Stimulated activated naive CD8-positive, alpha-beta T cell treated with anti-CD3 and anti-CD28 coated beads, Interleukin-15, Interleukin-2, amounts not matched to agents 100 ng/mL and 50 ng/mL, for 24 hours (primary cell): Measurements from ENCODE around the gene FRMD8.
A peak's percentile ranks its signal among the peaks of the same experiment; 100 is the strongest.

Experiments
- H3K27ac Mint-ChIP-seq: one replicate; pipeline ENCODE4 v1.8.0; 2021; ENCODE audit warnings: mild to moderate bottlenecking, mixed read lengths
- H3K27me3 Mint-ChIP-seq: one replicate; pipeline ENCODE4 v1.8.0; 2021; ENCODE audit warnings: mixed read lengths
- H3K36me3 Mint-ChIP-seq: one replicate; pipeline ENCODE4 v1.8.0; 2021; ENCODE audit warnings: low read depth, mixed read lengths
- H3K4me1 Mint-ChIP-seq: one replicate; pipeline ENCODE4 v1.8.0; 2021; ENCODE audit warnings: low read depth, mixed read lengths
- H3K4me3 Mint-ChIP-seq: one replicate; pipeline ENCODE4 v1.8.0; 2021; ENCODE audit warnings: mild to moderate bottlenecking, mixed read lengths
- H3K9me3 Mint-ChIP-seq: one replicate; pipeline ENCODE4 v1.8.0; 2021; ENCODE audit warnings: mixed read lengths

FRMD8 gene

GRCh38 chr11:65380460-65381119 lies 5.8 kb upstream of the FRMD8 start:
- Mint-ChIP-seq H3K9me3 (no peaks in the 10 kb centered on the region), H3K4me1 (peaks cover 47% of the 10 kb centered on the region), H3K27ac (peak overlapping the region; percentile 99), H3K36me3 (no peaks in the 10 kb centered on the region), H3K27me3 (no peaks in the 10 kb centered on the region), H3K4me3 (peak overlapping the region; percentile 89)

GRCh38 chr11:65381716-65382032 lies 4.8 kb upstream of the FRMD8 start:
- peak overlapping the region; percentile 99 for H3K27ac Mint-ChIP-seq
- H3K9me3 Mint-ChIP-seq: no peaks in the 10 kb centered on the region
- H3K4me3 Mint-ChIP-seq: peak overlapping the region; percentile 89
- H3K36me3 Mint-ChIP-seq: no peaks in the 10 kb centered on the region
- no peaks in the 10 kb centered on the region for H3K27me3 Mint-ChIP-seq
- H3K4me1 Mint-ChIP-seq: peaks cover 56% of the 10 kb centered on the region

DNA sequence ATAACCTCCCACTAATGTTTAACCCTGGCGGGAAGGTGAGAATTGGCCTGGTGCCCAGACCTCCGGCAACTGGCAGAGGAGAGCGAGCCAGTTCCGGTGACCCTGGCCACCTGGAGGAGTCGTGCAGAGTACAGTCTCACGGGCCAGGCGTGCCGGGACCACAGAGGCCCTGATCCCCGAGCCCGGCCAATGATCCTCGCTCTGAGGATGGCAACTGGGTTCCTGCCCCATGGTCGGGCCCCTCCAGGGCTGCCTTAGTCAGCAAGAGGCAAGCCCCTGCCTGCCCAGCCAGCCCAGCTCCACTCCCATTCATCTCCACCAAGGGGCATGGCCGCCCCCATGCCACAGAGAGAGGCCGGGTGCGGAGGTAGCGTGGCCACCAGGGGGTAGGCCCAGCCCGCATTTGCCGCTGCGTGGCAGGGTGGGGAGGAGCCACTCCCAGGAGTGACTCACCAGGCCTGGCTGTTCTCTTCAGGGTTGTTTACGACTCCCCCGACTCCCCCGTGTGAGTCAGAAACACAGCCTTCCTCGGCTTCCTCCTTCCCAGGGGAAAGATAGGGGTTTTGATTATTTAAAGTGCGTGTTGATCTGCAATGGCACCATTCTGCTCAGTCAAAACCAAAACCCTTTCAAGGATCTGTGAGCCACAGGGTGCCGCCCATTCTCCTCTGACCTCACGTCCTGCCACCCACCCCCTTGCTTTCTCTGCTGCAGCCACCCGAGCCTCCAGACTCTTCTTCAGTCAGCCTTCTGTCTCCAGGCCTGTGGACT lies 4.2 kb upstream of the FRMD8 start, which contains the start of gene SLC25A45:
SLC25A45 (minus strand) TSS at position 614 of the 771 bp plus-strand sequence. CDS start 695 bp downstream, outside the sequence.
- Mint-ChIP-seq H3K4me3 (peak within 1 kb of the TSS; percentile 89), H3K27me3 (no peaks in the 10 kb centered on the region), H3K4me1 (peaks cover 61% of the 10 kb centered on the region), H3K9me3 (no peaks in the 10 kb centered on the region), H3K27ac (peak within 1 kb of the TSS; percentile 99), H3K36me3 (no peaks in the 10 kb centered on the region)

DNA sequence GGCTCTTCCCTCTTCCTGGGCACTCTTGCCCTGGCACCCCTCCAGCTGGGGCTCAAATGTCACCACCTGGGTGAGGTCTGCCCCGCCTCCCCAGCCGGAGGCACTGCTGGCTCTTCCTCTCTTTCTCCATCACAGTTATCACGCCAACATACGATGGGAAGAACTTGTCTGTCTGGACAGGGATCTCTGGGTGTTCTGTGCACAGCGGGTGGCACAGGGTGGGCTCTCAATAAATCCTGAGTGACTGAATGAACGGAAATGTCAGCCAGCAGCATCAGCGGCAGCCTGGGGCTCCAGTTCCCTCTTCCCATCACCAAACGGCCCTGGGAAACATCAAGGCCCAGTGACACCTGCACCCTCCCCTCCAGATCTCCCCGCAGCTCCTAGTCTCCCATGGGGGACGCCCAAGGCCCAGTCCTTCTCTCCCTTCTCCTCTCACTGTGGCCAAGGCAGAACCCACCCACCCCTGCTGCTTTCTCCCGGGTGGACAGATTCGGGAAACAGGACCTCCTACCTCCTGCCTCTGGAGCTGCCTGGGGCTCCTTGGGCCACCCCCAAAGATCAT lies 3.6 kb upstream of the FRMD8 start:
- Mint-ChIP-seq H3K36me3 (no peaks in the 10 kb centered on the region), H3K4me3 (peak overlapping the region; percentile 89), H3K9me3 (no peaks in the 10 kb centered on the region), H3K4me1 (peaks cover 68% of the 10 kb centered on the region), H3K27ac (peak overlapping the region; percentile 99), H3K27me3 (no peaks in the 10 kb centered on the region)

DNA sequence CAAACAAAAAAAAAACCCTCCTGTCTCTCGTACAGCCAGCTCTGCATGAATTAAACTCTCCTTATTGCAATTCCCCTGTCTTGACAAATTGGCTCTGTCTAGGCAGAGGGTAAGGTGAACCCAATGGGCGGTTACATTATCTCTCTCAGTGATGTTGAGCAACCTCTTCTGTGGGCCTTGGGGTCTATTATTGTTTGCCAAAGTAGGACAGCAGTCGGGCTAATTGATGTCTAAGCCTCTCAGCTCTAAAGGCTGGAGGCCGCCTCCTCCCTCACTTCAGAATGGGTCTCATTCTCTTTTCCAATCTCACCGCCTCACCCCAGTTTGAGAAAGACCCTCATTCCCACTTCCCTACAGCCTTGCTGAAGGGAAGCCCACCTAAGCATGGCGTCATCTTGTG lies 2.7 kb upstream of the FRMD8 start:
- Mint-ChIP-seq H3K27ac (peak overlapping the region; percentile 99), H3K9me3 (no peaks in the 10 kb centered on the region), H3K36me3 (peaks cover 2% of the 10 kb centered on the region), H3K4me1 (peaks cover 77% of the 10 kb centered on the region), H3K4me3 (peak overlapping the region; percentile 59), H3K27me3 (no peaks in the 10 kb centered on the region)

- Mint-ChIP-seq H3K27me3 (no peaks in the 10 kb centered on the region), H3K4me3 (peak overlapping the region; percentile 59), H3K27ac (peak overlapping the region; percentile 99), H3K4me1 (peaks cover 83% of the 10 kb centered on the region), H3K36me3 (peaks cover 6% of the 10 kb centered on the region), H3K9me3 (no peaks in the 10 kb centered on the region)
These were observed 2.0 kb upstream of the FRMD8 start for GRCh38 chr11:65384301-65384889.

DNA sequence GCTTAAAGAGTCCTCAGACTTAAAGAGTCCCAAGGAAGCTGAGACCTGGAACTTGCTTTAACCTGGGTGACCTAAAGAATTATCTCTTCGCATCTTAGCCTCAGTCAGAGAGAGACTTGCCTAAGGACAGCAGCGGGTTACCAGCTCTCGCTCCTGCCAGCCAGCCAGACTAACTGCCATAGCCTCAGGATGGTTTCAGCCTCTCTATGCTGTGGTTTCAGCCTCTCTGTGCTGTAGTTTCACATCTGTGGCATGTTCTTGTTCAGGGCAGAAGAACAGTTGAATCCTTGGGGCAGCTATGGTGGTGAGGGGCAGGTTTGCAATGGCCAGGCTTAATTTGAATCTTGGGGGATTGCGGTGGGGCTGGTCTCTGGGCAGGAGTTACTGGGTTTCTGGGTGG lies 2.3 kb downstream of the FRMD8 start:
- no peaks in the 10 kb centered on the region for H3K9me3 Mint-ChIP-seq
- peaks cover 70% of the 10 kb centered on the region for H3K4me1 Mint-ChIP-seq
- H3K36me3 Mint-ChIP-seq: peaks cover 11% of the 10 kb centered on the region
- peak overlapping the region; percentile 91 for H3K4me3 Mint-ChIP-seq
- no peaks in the 10 kb centered on the region for H3K27me3 Mint-ChIP-seq
- no peak overlapping the region for H3K27ac Mint-ChIP-seq

GRCh38 chr11:65389294-65389980 lies 3.0 kb downstream of the FRMD8 start:
- H3K27me3 Mint-ChIP-seq: no peaks in the 10 kb centered on the region
- peak overlapping the region; percentile 91 for H3K4me3 Mint-ChIP-seq
- peaks cover 63% of the 10 kb centered on the region for H3K4me1 Mint-ChIP-seq
- peaks cover 11% of the 10 kb centered on the region for H3K36me3 Mint-ChIP-seq
- no peaks in the 10 kb centered on the region for H3K9me3 Mint-ChIP-seq
- peak overlapping the region; percentile 16 for H3K27ac Mint-ChIP-seq

DNA sequence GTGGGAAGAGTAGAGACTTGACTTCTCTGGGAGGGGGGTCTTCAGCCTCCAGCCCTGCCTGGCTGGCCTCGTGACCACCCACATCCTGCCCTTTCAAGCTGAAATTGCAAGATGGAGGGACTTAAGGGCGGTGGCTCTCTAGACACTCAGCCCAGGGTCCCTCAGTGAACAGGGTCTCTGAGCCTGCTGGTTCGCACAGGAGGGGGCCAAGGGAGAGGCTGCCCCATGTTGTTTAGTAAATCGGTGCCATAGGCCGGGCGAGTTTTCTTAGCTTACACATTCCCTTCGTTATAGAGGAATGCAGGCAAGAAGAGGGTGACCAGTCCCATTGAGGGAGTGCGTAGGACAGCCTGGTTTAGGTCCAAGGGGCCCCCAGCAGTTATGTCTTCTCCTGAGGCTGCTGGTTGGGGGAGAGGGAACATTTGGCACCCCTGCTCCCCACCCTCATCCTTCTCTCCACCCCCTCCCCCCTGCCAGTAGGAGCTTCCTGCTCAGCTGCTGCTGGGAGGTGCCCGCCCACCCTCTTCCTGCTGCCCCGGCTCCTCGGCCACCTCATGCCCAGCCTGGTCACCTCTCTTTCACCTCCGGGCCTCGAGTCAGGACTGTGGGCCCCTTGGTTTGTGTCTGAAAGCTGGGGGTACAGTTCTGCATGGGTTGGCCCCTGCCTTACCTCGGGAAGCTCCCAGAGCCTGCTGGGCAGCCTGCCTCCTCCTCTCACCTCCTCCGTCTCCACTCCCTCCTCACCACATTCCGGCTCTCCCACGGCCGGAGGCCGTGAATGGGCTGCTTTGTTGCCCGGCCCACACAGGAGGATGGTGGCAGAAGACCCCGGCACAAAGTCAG lies 3.9 kb downstream of the FRMD8 start:
- H3K36me3 Mint-ChIP-seq: peaks cover 11% of the 10 kb centered on the region
- peaks cover 54% of the 10 kb centered on the region for H3K4me1 Mint-ChIP-seq
- H3K4me3 Mint-ChIP-seq: no peak overlapping the region
- no peaks in the 10 kb centered on the region for H3K27me3 Mint-ChIP-seq
- H3K27ac Mint-ChIP-seq: no peak overlapping the region
- no peaks in the 10 kb centered on the region for H3K9me3 Mint-ChIP-seq

GRCh38 chr11:65390996-65391395 lies 4.6 kb downstream of the FRMD8 start:
- Mint-ChIP-seq H3K27ac (no peak overlapping the region), H3K9me3 (no peaks in the 10 kb centered on the region), H3K36me3 (peaks cover 11% of the 10 kb centered on the region), H3K4me1 (peaks cover 48% of the 10 kb centered on the region), H3K27me3 (no peaks in the 10 kb centered on the region), H3K4me3 (no peak overlapping the region)

DNA sequence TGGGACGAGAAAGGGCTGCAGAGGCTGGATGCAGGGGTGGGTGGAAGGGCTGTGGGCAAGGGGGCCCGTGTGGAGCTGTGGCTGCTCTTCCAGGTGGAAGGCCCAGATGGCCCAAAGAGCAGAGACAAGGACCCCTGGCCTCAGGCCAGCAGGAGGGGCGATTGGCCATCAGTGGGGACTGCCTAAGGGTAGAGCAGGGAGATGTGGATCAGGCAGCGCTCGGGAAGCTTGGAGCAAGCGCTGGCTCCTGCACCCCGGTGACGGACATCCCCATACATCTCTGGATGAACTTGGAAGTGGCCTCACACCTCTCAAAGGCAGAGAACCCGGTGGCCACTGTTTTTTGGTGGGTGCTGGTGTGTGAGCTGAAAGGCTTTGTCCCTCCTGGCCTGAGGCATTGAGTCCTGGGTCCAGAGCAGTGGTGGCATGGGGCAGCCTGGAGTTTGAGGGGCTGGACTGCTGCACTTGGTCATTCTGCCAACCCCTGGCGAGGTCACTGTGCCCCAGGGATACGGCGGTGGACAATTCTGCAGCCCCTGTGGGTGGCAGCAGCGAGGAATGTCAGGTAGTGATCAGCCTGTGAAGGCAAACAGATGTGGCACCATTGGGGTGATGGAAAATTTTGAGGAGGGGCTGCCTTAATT lies 5.9 kb downstream of the FRMD8 start:
- Mint-ChIP-seq H3K36me3 (peaks cover 15% of the 10 kb centered on the region), H3K4me3 (no peak overlapping the region), H3K9me3 (no peaks in the 10 kb centered on the region), H3K4me1 (peaks cover 37% of the 10 kb centered on the region), H3K27me3 (no peaks in the 10 kb centered on the region), H3K27ac (no peak overlapping the region)

- Mint-ChIP-seq H3K27me3 (no peaks in the 10 kb centered on the region), H3K27ac (no peak overlapping the region), H3K9me3 (no peaks in the 10 kb centered on the region), H3K4me3 (no peak overlapping the region), H3K36me3 (peaks cover 18% of the 10 kb centered on the region), H3K4me1 (peaks cover 31% of the 10 kb centered on the region)
These were observed 6.5 kb downstream of the FRMD8 start for GRCh38 chr11:65392899-65393298.

DNA sequence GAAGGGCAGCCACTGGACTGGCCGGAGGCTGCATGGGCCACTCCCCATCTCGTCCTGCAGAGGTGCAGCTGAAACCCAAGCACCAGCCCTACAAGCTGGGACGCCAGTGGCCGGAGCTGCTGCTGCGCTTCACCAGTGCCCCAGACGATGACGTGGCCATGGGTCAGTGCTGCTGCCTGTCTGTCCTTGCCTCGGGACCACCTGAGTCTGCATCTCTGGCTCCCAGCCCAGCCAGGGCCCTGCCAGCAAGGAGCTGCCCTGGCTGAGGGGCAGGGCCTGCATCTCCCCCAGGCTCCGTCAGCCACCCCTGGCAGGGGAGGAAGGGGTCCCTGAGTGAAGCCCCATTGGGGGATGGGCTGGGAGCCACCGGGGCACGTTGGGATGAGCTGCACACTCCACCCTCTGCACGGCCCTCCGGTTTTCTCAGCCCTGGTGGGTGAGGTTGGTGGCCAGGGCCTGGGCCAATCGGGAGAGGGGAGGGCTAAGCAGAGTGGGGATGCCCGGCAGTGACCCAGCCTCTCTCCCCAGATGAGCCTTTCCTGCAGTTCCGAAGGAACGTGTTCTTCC lies 7.2 kb downstream of the FRMD8 start:
- H3K4me3 Mint-ChIP-seq: no peak overlapping the region
- H3K36me3 Mint-ChIP-seq: peaks cover 24% of the 10 kb centered on the region
- peaks cover 24% of the 10 kb centered on the region for H3K4me1 Mint-ChIP-seq
- no peak overlapping the region for H3K27ac Mint-ChIP-seq
- no peaks in the 10 kb centered on the region for H3K9me3 Mint-ChIP-seq
- H3K27me3 Mint-ChIP-seq: no peaks in the 10 kb centered on the region
